ENCODE measurements around the gene THBS2.

The THBS2 gene

DNA sequence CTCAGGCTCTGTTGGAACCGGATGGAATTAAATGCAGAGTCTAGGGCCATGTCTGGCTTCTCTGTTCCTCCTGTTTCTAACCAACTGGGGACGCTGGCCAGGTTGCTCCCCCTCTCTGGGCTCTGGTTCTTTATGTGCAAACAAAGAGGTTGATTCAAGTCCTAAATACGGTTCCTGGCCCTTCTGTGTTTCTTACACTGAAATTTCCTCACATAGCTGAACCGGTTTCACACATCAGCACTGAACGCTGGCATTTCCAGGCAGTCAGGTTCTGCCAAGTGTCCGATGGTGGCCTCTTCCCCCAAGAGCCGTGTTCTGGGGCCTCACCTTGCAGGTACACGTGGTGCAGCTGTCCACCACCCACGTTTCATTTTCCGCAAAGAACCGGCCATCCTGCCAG, 13.5 kb downstream of the THBS2 start:
- TF ChIP-seq BHLHE40 (IDR thresholded peaks at IDR 0.05; ENCODE audit: borderline replicate concordance) (no peak), L3MBTL2 (conservative IDR thresholded peaks at IDR 0.05) (no peak), SP1 (IDR thresholded peaks at IDR 0.05) (no peak), FOXK2 (IDR thresholded peaks at IDR 0.05) (no peak), ARNT (IDR thresholded peaks at IDR 0.05) (no peak), ZNF384 (IDR thresholded peaks at IDR 0.05) (no peak), ELF4 (IDR thresholded peaks at IDR 0.05) (no peak), NFRKB (IDR thresholded peaks at IDR 0.05) (no peak), HDGF (IDR thresholded peaks at IDR 0.05; ENCODE audit: borderline replicate concordance) (no peak), CTBP1 (IDR thresholded peaks at IDR 0.05; ENCODE audit: borderline replicate concordance) (no peak), TARDBP (IDR thresholded peaks at IDR 0.05) (no peak), SUZ12 (IDR thresholded peaks at IDR 0.05) (no peak), FOXA1 (IDR thresholded peaks at IDR 0.05) (no peak)
- POLR2A ChIA-PET = no interaction called here
- DNase-seq (ENCODE audit: extremely low spot score) = no peak
- CTCF ChIA-PET = no interaction called here

DNA sequence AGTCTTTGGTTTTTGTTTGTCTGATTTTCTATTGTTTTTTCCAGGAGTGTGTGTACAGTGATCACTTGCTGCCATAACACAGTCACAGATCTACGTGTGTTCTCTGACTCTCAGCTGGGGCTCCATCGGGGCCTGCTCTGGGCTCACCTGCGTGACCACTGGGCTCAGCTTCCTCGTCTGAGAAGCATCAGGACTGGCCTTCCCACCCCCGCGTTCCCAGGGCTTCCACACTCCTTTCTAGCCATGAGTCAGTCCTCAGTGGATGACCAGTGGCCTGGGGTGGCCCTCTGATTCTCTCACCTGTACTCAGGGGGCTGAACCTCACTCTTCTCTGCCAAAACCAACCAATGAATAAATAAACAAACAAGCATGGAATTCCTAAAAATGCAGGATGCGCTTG, 14.5 kb downstream of the THBS2 start:
- POLR2A ChIA-PET = no interaction called here
- TF ChIP-seq SP1 (IDR thresholded peaks at IDR 0.05) (no peak), SUZ12 (IDR thresholded peaks at IDR 0.05) (no peak), FOXA1 (IDR thresholded peaks at IDR 0.05) (no peak)
- TF ChIP-seq, protein P1, sequence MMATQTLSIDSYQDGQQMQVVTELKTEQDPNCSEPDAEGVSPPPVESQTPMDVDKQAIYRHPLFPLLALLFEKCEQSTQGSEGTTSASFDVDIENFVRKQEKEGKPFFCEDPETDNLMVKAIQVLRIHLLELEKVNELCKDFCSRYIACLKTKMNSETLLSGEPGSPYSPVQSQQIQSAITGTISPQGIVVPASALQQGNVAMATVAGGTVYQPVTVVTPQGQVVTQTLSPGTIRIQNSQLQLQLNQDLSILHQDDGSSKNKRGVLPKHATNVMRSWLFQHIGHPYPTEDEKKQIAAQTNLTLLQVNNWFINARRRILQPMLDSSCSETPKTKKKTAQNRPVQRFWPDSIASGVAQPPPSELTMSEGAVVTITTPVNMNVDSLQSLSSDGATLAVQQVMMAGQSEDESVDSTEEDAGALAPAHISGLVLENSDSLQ (IDR thresholded peaks at IDR 0.05) = no peak
- CTCF ChIA-PET = no interaction called here
- no peak for DNase-seq (ENCODE audit: extremely low spot score)

DNA sequence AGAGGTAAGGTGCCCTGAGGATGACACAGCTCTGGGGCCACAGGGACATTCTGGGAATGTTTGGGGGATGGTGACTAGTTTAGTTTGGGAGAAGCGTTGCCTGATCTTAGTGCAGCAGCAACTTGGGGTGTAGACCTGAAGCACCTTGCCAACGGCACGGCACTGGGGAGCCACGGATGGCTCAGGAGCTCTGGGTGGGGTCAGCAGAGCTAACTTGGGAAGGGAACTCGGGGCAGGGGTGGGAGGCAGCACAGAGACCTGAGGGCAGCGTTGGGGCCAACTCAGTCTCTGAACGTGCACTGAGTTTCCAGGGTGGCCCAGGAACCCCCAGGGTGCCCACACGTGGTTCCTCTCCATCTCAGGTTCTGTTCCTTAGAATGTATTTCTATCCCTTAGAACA, 14.9 kb downstream of the THBS2 start:
- ChIA-PET CTCF (no interaction called here), POLR2A (no interaction called here)
- DNase-seq (ENCODE audit: extremely low spot score) = no peak
- TF ChIP-seq ZNF384 (IDR thresholded peaks at IDR 0.05) = no peak
- TF ChIP-seq SUZ12 (IDR thresholded peaks at IDR 0.05) = no peak
- no peak for TF ChIP-seq NFRKB (IDR thresholded peaks at IDR 0.05)

DNA sequence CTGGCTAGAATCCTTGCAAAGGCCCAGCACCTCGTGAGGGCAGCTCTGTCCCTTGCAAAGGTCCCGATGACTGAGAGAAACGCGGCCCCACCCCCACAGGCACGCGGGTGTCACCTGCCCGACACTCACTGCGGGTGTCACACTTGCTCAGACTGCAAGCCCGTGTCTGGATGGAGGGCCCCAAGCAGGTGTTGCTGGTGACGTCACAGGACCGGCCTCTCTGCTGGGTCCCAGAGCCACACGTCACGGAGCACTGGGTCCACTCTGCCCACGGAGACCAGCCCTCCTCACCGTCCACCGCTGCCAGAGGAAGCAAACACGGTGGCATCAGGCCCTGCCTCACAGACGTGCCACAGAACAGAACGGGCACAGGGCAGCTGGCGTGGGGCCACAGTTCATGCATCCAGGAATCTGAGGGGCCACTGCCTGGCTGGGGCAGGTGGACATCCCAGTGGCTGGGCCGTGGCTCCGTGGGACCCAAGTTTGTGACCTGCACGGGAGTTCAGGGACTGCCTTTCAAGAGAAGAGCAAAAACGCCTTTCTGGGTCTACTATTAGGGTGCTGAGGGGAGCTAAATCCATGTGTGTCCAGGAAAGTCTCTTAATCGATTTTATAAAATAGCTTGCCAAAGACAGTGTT, 16.0 kb downstream of the THBS2 start:
- ChIA-PET POLR2A (no interaction called here), CTCF (no interaction called here)
- DNase-seq (ENCODE audit: extremely low spot score) = no peak
- TF ChIP-seq FOXK2 (IDR thresholded peaks at IDR 0.05) = no peak
- no peak for TF ChIP-seq SP1 (IDR thresholded peaks at IDR 0.05)
- no peak for TF ChIP-seq L3MBTL2 (conservative IDR thresholded peaks at IDR 0.05)
- TF ChIP-seq FOXA1 (IDR thresholded peaks at IDR 0.05) = no peak
- no peak for TF ChIP-seq NFRKB (IDR thresholded peaks at IDR 0.05)

DNA sequence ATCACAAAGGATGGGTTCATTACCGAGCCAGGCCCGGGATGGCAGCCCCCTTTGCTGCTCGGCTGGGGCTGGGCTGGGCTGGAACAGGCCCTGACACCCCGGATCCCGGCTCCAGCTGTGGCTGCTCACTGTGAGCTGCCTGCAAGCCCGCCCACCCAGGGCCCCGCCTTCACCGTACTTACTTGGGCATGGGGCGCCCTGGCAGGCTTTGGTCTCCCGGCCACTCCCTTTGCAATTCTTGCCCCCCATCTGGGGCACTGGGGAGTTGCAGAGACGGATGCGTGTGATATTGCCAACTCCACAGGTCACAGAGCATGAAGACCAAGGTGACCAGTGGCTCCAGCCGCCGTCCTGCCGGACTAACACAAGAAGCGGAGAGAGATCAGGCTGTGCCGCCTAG, 16.7 kb downstream of the THBS2 start:
- DNase-seq (ENCODE audit: extremely low spot score) = no peak
- CTCF ChIA-PET = no interaction called here

DNA sequence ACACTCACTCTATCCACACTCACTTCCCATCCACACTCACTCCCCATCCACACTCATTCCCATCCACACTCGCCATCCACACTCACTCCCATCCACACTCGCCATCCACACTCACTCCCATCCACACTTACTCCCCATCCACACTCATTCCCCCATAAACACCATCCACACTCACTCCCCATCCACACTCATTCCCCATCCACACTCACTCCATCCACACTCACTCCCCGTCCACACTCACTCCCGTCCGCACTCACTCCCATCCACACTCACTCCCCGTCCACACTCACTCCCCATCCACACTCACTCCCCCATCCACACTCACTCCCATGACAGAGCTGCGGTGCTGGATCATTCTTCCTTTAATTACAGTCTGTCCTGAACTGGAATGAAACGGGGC, 17.1 kb downstream of the THBS2 start:
- DNase-seq (ENCODE audit: extremely low spot score) = no peak
- ChIA-PET CTCF (no interaction called here), POLR2A (no interaction called here)
- no peak for TF ChIP-seq TARDBP (IDR thresholded peaks at IDR 0.05)
- TF ChIP-seq FOXK2 (IDR thresholded peaks at IDR 0.05) = no peak
- no peak for TF ChIP-seq ZNF384 (IDR thresholded peaks at IDR 0.05)
- no peak for TF ChIP-seq SP1 (IDR thresholded peaks at IDR 0.05)
- no peak for TF ChIP-seq FOXM1 (IDR thresholded peaks at IDR 0.05; ENCODE audit: borderline replicate concordance)
- no peak for TF ChIP-seq L3MBTL2 (conservative IDR thresholded peaks at IDR 0.05)
- TF ChIP-seq ARNT (IDR thresholded peaks at IDR 0.05) = no peak
- no peak for TF ChIP-seq LEF1 (IDR thresholded peaks at IDR 0.05; ENCODE audit: borderline replicate concordance)
- TF ChIP-seq NFRKB (IDR thresholded peaks at IDR 0.05) = no peak
- TF ChIP-seq ELF4 (IDR thresholded peaks at IDR 0.05) = no peak

More for the DNA sequence above, 16.7 kb downstream of the THBS2 start:
- POLR2A ChIA-PET = no interaction called here
- TF ChIP-seq L3MBTL2 (conservative IDR thresholded peaks at IDR 0.05) = no peak
- no peak for TF ChIP-seq FOXA1 (IDR thresholded peaks at IDR 0.05)
- TF ChIP-seq TARDBP (IDR thresholded peaks at IDR 0.05) = no peak
- no peak for TF ChIP-seq FOXK2 (IDR thresholded peaks at IDR 0.05)
- TF ChIP-seq SUZ12 (IDR thresholded peaks at IDR 0.05) = no peak
- TF ChIP-seq HDGF (IDR thresholded peaks at IDR 0.05; ENCODE audit: borderline replicate concordance) = no peak
- no peak for TF ChIP-seq NFRKB (IDR thresholded peaks at IDR 0.05)
- no peak for TF ChIP-seq ZNF384 (IDR thresholded peaks at IDR 0.05)
- TF ChIP-seq ELF4 (IDR thresholded peaks at IDR 0.05) = no peak
- TF ChIP-seq, protein P1 (IDR thresholded peaks at IDR 0.05) = no peak
- TF ChIP-seq ARNT (IDR thresholded peaks at IDR 0.05) = no peak
- no peak for TF ChIP-seq FOXM1 (IDR thresholded peaks at IDR 0.05; ENCODE audit: borderline replicate concordance)
- TF ChIP-seq BHLHE40 (IDR thresholded peaks at IDR 0.05; ENCODE audit: borderline replicate concordance) = no peak

DNA sequence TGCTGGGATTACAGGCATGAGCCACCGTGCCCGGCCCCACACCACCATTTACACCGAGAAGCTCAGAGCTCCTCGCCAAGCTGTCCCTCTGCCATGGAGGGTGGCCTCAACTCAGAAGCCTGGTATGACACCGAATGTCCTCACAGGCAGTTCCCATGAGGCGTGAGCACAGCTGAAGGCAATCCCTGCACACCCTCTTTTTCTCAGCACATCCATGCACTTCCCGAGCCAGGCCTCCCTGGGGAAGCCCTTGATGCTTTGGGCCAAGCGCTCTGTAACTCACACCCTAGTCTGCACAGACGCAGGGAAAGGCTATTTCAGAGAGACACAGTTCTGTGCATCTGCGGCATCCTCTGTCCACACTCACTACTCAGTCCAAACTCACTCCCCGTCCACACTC, 18.4 kb downstream of the THBS2 start:
- DNase-seq (ENCODE audit: extremely low spot score) = no peak
- POLR2A ChIA-PET = no interaction called here
- TF ChIP-seq HDGF (IDR thresholded peaks at IDR 0.05; ENCODE audit: borderline replicate concordance) = no peak
- no peak for TF ChIP-seq SP1 (IDR thresholded peaks at IDR 0.05)
- no peak for TF ChIP-seq BHLHE40 (IDR thresholded peaks at IDR 0.05; ENCODE audit: borderline replicate concordance)
- TF ChIP-seq, protein P1 (IDR thresholded peaks at IDR 0.05) = no peak
- TF ChIP-seq CTBP1 (IDR thresholded peaks at IDR 0.05; ENCODE audit: borderline replicate concordance) = no peak
- no peak for TF ChIP-seq TARDBP (IDR thresholded peaks at IDR 0.05)
- no peak for TF ChIP-seq L3MBTL2 (conservative IDR thresholded peaks at IDR 0.05)
- no peak for TF ChIP-seq ELF4 (IDR thresholded peaks at IDR 0.05)
- TF ChIP-seq SUZ12 (IDR thresholded peaks at IDR 0.05) = no peak
- no peak for TF ChIP-seq ARNT (IDR thresholded peaks at IDR 0.05)
- TF ChIP-seq NFRKB (IDR thresholded peaks at IDR 0.05) = no peak
- CTCF ChIA-PET = no interaction called here

Data from HEK293T (cell line).